SK-N-SH treated with all-trans-retinoic acid at 6 μM for 48 hours (cell line): ENCODE measurements around the gene KSR2.

ENCODE experiments used
- ATAC-seq: fragments of 200-7000 bp; cut with Tn5 transposase; 3 replicates; pipeline ENCODE4 v1.9.1; 2020; ENCODE audit warnings: mild to moderate bottlenecking, moderate library complexity
- ARNTL ChIP-seq: fragments of 450-650 bp; formaldehyde crosslinking; IDR thresholded peaks from 2 replicates; pipeline ENCODE4 v1.5.0; 2020; ENCODE audit warnings: low read depth, mild to moderate bottlenecking, moderate library complexity, borderline replicate concordance
- BACH2 ChIP-seq: fragments of 250-450 bp; sonication (Bioruptor Pico); IDR thresholded peaks from 2 replicates; pipeline ENCODE4 v1.9.0; 2021; ENCODE audit warnings: mild to moderate bottlenecking, borderline replicate concordance
- CREB5 ChIP-seq: fragments of 250-450 bp; sonication (Bioruptor Pico); IDR thresholded peaks from 2 replicates; pipeline ENCODE4 v1.5.1; 2020; ENCODE audit warnings: low read depth, mild to moderate bottlenecking, moderate library complexity
- CSDC2 ChIP-seq: fragments of 250-450 bp; sonication (Bioruptor Pico); IDR thresholded peaks from 2 replicates; pipeline ENCODE4 v1.5.0; 2020; ENCODE audit warnings: mild to moderate bottlenecking, moderate library complexity
- CSRNP3 ChIP-seq: fragments of 250-450 bp; sonication (Bioruptor Pico); IDR thresholded peaks from 2 replicates; pipeline ENCODE4 v1.5.1; 2021; ENCODE audit warnings: mild to moderate bottlenecking, moderate library complexity
- ESRRG ChIP-seq: fragments of 250-450 bp; sonication (Bioruptor Pico); IDR thresholded peaks from 2 replicates; pipeline ENCODE4 v1.6.1; 2021; ENCODE audit warnings: mild to moderate bottlenecking
- GLIS3 ChIP-seq: fragments of 250-450 bp; sonication (Bioruptor Pico); IDR thresholded peaks from 2 replicates; pipeline ENCODE4 v1.5.0; 2020; ENCODE audit warnings: mild to moderate bottlenecking, moderate library complexity
- ISL1 ChIP-seq: fragments of 250-450 bp; sonication (Bioruptor Pico); IDR thresholded peaks from 2 replicates; pipeline ENCODE4 v2.1.2; 2022; ENCODE audit warnings: mild to moderate bottlenecking, moderate library complexity
- OSR1 ChIP-seq: fragments of 250-450 bp; sonication (Bioruptor Pico); IDR thresholded peaks from 2 replicates; pipeline ENCODE4 v1.8.0; 2022; ENCODE audit warnings: moderate library complexity, mild to moderate bottlenecking, inconsistent platforms
- PATZ1 ChIP-seq: fragments of 250-450 bp; sonication (Bioruptor Pico); IDR thresholded peaks from 2 replicates; pipeline ENCODE4 v1.8.0; 2020; ENCODE audit warnings: mild to moderate bottlenecking, moderate library complexity, borderline replicate concordance
- POU6F1 ChIP-seq: fragments of 250-450 bp; sonication (Bioruptor Pico); IDR thresholded peaks from 2 replicates; pipeline ENCODE4 v1.8.0; 2021; ENCODE audit warnings: low read depth, mild to moderate bottlenecking, moderate library complexity, borderline replicate concordance
- PPARA ChIP-seq: fragments of 250-450 bp; sonication (Bioruptor Pico); IDR thresholded peaks from 2 replicates; pipeline ENCODE4 v1.5.0; 2020; ENCODE audit warnings: mild to moderate bottlenecking, borderline replicate concordance
- RARB ChIP-seq: fragments of 250-450 bp; sonication (Bioruptor Pico); IDR thresholded peaks from 2 replicates; pipeline ENCODE4 v1.8.0; 2021; ENCODE audit warnings: mild to moderate bottlenecking, moderate library complexity
- SNAI2 ChIP-seq: fragments of 250-450 bp; sonication (Bioruptor Pico); IDR thresholded peaks from 2 replicates; pipeline ENCODE4 v1.5.0; 2020; ENCODE audit warnings: mild to moderate bottlenecking, moderate library complexity
- TCF4 ChIP-seq: fragments of 250-450 bp; sonication (Bioruptor Pico); IDR thresholded peaks from 2 replicates; pipeline ENCODE4 v1.8.0; 2021; ENCODE audit warnings: mild to moderate bottlenecking, moderate library complexity, borderline replicate concordance
- TOX ChIP-seq: fragments of 250-450 bp; sonication (Bioruptor Pico); IDR thresholded peaks from 2 replicates; pipeline ENCODE4 v1.8.0; 2021; ENCODE audit warnings: mild to moderate bottlenecking, moderate library complexity, borderline replicate concordance
- TSHZ2 ChIP-seq: fragments of 250-450 bp; sonication (Bioruptor Pico); IDR thresholded peaks from 2 replicates; pipeline ENCODE4 v1.5.0; 2020; ENCODE audit warnings: mild to moderate bottlenecking, moderate library complexity
- ZC3H10 ChIP-seq: fragments of 250-450 bp; sonication (Bioruptor Pico); IDR thresholded peaks from 2 replicates; pipeline ENCODE4 v1.5.1; 2021; ENCODE audit warnings: mild to moderate bottlenecking, moderate library complexity
- ZFP3 ChIP-seq: fragments of 250-450 bp; sonication (Bioruptor Pico); IDR thresholded peaks from 2 replicates; pipeline ENCODE4 v1.5.0; 2020; ENCODE audit warnings: mild to moderate bottlenecking, moderate library complexity
- ZNF565 ChIP-seq: fragments of 450-650 bp; formaldehyde crosslinking; conservative IDR thresholded peaks from 2 replicates; pipeline ENCODE4 v1.5.0; 2020; ENCODE audit warnings: low read depth, mild to moderate bottlenecking, moderate library complexity
- ZNF70 ChIP-seq: fragments of 450-650 bp; formaldehyde crosslinking; IDR thresholded peaks from 2 replicates; pipeline ENCODE4 v1.5.0; 2020; ENCODE audit warnings: mild to moderate bottlenecking, moderate library complexity
- ZNF8 ChIP-seq: fragments of 450-650 bp; formaldehyde crosslinking; IDR thresholded peaks from 2 replicates; pipeline ENCODE4 v1.5.0; 2020; ENCODE audit warnings: mild to moderate bottlenecking, moderate library complexity

KSR2 gene

GRCh38 chr12:117570608-117571007 lies 398.2 kb downstream of the KSR2 start:
- TF ChIP-seq ARNTL (CRISPR knock-in tag) (no peak), ZNF565 (CRISPR knock-in tag) (no peak), PPARA (CRISPR knock-in tag) (no peak), GLIS3 (CRISPR knock-in tag) (no peak), ZC3H10 (no peak), OSR1 (CRISPR knock-in tag) (no peak), CSRNP3 (CRISPR knock-in tag) (no peak), ZFP3 (no peak), CSDC2 (CRISPR knock-in tag) (no peak)
- no peak for ATAC-seq

GRCh38 chr12:117567644-117568216 lies 401.1 kb downstream of the KSR2 start:
- ATAC-seq = no peak
- no peak for TF ChIP-seq ISL1 (CRISPR knock-in tag)
- no peak for TF ChIP-seq TOX (CRISPR knock-in tag)
- TF ChIP-seq BACH2 (CRISPR knock-in tag) = no peak
- no peak for TF ChIP-seq PPARA (CRISPR knock-in tag)
- no peak for TF ChIP-seq GLIS3 (CRISPR knock-in tag)
- TF ChIP-seq CREB5 = no peak
- no peak for TF ChIP-seq RARB
- TF ChIP-seq ZFP3 = no peak
- TF ChIP-seq SNAI2 (CRISPR knock-in tag) = no peak
- TF ChIP-seq ZC3H10 = no peak

GRCh38 chr12:117564881-117565280 lies 403.9 kb downstream of the KSR2 start:
- TF ChIP-seq ZC3H10 (no peak), ZNF8 (CRISPR knock-in tag) (no peak), ZNF565 (CRISPR knock-in tag) (no peak), PATZ1 (CRISPR knock-in tag) (no peak), CSDC2 (CRISPR knock-in tag) (no peak), ESRRG (CRISPR knock-in tag) (no peak)
- no peak for ATAC-seq

- no peak for TF ChIP-seq TOX (CRISPR knock-in tag)
- TF ChIP-seq ZNF8 (CRISPR knock-in tag) = no peak
- TF ChIP-seq PATZ1 (CRISPR knock-in tag) = no peak
- no peak for TF ChIP-seq GLIS3 (CRISPR knock-in tag)
- no peak for TF ChIP-seq ESRRG (CRISPR knock-in tag)
- no peak for TF ChIP-seq PPARA (CRISPR knock-in tag)
- ATAC-seq = no peak
Observed at GRCh38 chr12:117563706-117564105, 405.1 kb downstream of the KSR2 start.

- ATAC-seq = no peak
- TF ChIP-seq TSHZ2 (CRISPR knock-in tag) = no peak
- TF ChIP-seq ZNF70 (CRISPR knock-in tag) = no peak
- TF ChIP-seq ZNF565 (CRISPR knock-in tag) = no peak
- TF ChIP-seq POU6F1 (CRISPR knock-in tag) = no peak
- no peak for TF ChIP-seq ESRRG (CRISPR knock-in tag)
- no peak for TF ChIP-seq CSRNP3 (CRISPR knock-in tag)
- TF ChIP-seq SNAI2 (CRISPR knock-in tag) = no peak
- TF ChIP-seq OSR1 (CRISPR knock-in tag) = no peak
- TF ChIP-seq TCF4 (CRISPR knock-in tag) = no peak
Observed at GRCh38 chr12:117563007-117563406, 405.8 kb downstream of the KSR2 start.
